Epithelial cell of proximal tubule (primary cell): ENCODE measurements around the gene CREB3L4. TPM values are rescaled to one million over a fixed set of nuclear protein-coding genes. Genes with fewer than 3 reads are reported as not detected.

Source experiments
- DNase-seq: peaks from one replicate; pipeline ENCODE4 v3.0.0-alpha.2; 2011; ENCODE audit warnings: low read depth
- H3K4me3 ChIP-seq: 2 replicates; pipeline ENCODE4 v1.5.1; 2011; ENCODE audit warnings: low read depth, mild to moderate bottlenecking, low read length
- CTCF ChIP-seq: conservative IDR thresholded peaks from 2 replicates; pipeline ENCODE4 v1.5.1; 2012; ENCODE audit warnings: low read depth, mild to moderate bottlenecking, low read length
- total RNA-seq: library from RNA; depleted of rRNA; stranded (reverse); fragments of >200 nt; gene quantifications from 2 replicates; pipeline ENCODE4 v1.2.3, GENCODE V29; 2015

CREB3L4 gene
- total RNA-seq, 1 donor from 2014 or later: 10.7 TPM

GRCh38 chr1:153953859-153954365 is 13.8 kb upstream of the CREB3L4 start:
- no peak for DNase-seq
- H3K4me3 ChIP-seq: no peak overlapping the region
- TF ChIP-seq CTCF: no peak

- no peak overlapping the region for H3K4me3 ChIP-seq
- no peak for TF ChIP-seq CTCF
- DNase-seq: no peak
Measured at GRCh38 chr1:153954826-153955225, 12.9 kb upstream of the CREB3L4 start.

- peak overlapping the region; percentile 96 for H3K4me3 ChIP-seq
- TF ChIP-seq CTCF: no peak
- DNase-seq: no peak
Measured at GRCh38 chr1:153956997-153957715, 10.5 kb upstream of the CREB3L4 start.

- no peak for DNase-seq
- TF ChIP-seq CTCF: no peak
- H3K4me3 ChIP-seq: peak overlapping the region; percentile 96
Measured at GRCh38 chr1:153957744-153958110, 10.0 kb upstream of the CREB3L4 start.

- peak within 1 kb of the TSS; percentile 96 for H3K4me3 ChIP-seq
- peak; percentile 81 for DNase-seq
Measured at GRCh38 chr1:153958111-153958960, 9.4 kb upstream of the CREB3L4 start, which contains the start of gene CRTC2. CRTC2 (minus strand) TSS chr1:153958612; CDS start chr1:153958497, 115 bp downstream.

GRCh38 chr1:153958961-153959260 is 8.8 kb upstream of the CREB3L4 start:
- no peak for DNase-seq
- H3K4me3 ChIP-seq: peak overlapping the region; percentile 39
- no peak for TF ChIP-seq CTCF

More at GRCh38 chr1:153958111-153958960, 9.4 kb upstream of the CREB3L4 start, which contains the start of gene CRTC2:
- TF ChIP-seq CTCF: peak; percentile 6
